ENCODE measurements around the gene DND1. TPM values are rescaled to one million over a fixed set of nuclear protein-coding genes. Genes with fewer than 3 reads are reported as not detected.

DND1 gene
- 0.43 TPM in 1 of 2 replicates, not detected in the other for total RNA-seq

GRCh38 chr5:140673187-140673976, at the start of gene DND1:
DND1 (minus strand) TSS chr5:140673576; CDS start chr5:140673542, 34 bp downstream.

GRCh38 chr5:140700177-140701144, 27.1 kb upstream of the DND1 start, which contains the start of gene ZMAT2:
ZMAT2 (plus strand) TSS chr5:140700447; CDS start chr5:140700461, 14 bp downstream.

DNA sequence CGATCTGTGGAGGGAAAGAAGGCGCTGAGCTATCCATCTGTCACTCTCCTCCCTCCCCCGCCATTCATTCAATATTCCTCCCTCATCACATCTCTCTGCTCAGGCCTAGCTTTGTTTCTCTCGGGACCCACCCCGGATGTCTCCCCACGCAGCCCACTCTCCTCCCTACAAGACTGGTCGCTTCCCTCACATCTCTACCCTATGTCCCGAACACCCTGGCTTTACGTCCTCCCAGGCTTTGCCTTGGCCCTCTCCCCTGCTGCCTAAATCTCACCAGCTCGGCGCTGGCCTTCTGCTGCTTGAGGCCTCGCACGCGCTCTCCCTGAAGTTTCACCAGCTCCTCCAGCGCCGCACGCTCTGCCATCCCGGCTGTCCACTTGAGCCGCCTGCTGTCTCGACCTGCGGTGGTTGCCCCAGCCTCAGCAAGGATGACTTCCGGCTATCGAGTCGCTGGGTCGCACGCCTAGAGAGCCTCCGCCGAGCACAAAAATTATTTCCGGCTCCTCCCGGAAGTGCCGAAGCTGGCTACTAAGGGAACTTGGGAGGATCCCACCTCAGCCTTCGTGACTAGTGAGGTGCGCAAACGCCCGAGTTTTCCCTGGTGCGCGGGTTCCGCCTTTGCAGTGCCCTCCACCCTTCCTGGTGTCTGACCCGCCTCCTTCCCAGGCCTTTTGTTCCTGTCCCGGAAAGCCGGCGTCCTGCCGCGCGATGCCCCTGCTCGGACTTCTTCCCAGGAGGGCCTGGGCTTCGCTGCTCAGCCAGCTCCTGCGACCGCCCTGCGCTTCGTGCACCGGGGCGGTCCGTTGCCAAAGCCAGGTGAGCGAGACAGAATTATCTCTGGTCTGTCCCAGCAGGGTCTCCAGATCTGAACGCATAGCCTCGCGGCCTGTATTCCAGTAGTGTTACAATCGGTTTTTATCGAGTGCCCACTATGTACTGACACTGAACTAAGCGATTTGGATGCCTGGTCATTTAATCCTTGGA, 17.9 kb upstream of the DND1 start, which contains the start of the genes HARS1 and HARS2:
HARS1 (minus strand) TSS at position 430 of the 984 bp plus-strand sequence; CDS start at position 364, 66 bp downstream.
HARS2 (plus strand) TSS at position 515 of the 984 bp plus-strand sequence; CDS start at position 709, 194 bp downstream.

DNA sequence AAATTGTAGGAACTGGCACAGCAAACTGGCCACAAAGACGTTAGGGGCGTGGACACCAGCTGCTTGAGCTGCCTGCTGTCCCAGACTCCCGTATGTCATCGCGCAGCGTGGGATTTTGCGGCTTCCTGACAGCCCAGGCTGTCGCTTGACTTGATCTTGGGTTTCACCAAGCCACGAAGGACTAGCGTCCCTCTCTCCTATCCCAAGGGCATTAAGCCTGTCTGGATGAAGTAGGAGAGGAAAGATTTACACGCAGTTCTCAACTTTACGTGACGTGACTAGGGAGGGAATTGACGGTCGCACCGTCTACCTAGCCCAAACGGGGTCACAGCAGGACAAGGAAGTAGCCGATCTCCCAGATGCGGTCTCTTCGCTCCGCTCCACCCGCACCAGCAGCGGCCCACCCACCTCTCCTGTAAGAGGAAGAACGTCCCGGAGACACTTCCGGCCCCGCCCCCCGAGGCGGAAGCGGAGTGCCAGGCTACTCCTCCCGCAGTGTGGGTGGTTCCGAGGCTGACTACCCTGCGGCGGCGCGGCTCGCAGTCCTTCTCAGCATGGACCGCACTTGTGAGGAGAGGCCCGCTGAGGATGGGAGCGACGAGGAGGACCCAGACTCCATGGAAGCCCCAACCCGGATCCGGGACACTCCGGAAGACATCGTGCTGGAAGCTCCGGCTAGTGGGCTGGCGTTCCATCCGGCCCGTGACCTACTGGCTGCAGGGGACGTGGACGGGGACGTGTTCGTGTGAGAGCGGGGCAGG, 8.8 kb downstream of the DND1 start, which contains the start of gene WDR55:
WDR55 (plus strand) TSS at position 546 of the 761 bp plus-strand sequence; CDS start at position 555, 9 bp downstream.

GRCh38 chr5:140639148-140639981, 34.0 kb downstream of the DND1 start, which contains the start of gene TMCO6:
TMCO6 (plus strand) TSS chr5:140639451; CDS start chr5:140639528, 77 bp downstream.

DNA sequence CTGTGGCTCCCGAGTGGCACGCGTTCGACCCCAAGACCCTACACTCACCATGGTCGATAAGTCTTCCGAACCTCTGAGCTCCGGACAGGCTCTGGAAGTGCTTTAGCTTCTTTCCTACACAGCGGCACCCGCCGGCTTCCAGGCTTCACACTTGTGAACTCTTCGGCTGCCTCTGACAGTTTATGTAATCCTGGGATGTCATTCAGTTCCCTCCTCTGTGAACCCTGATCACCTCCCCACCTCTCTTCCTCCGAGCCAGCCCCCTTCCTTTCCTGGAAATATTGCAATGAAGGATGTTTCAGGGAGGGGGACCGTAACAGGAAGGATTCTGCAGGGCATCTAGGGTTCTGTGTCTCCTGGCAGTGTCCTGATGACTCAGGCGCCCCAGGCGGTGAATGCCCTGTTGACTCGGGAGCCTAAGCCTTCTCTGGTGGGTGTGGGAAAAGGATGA, 40.3 kb downstream of the DND1 start, which contains the start of gene CD14:
CD14 (minus strand) TSS at position 155 of the 451 bp plus-strand sequence; CDS start at position 51, 104 bp downstream.

Other genes starting within 250 kb of the DND1 start
- gene EIF4EBP3, start 125.9 kb downstream of the DND1 start, total RNA-seq: 0.85 and 4.3 TPM in 2 replicates
- 16.4 and 34.5 TPM in 2 replicates for gene SRA1, start 116.1 kb downstream of the DND1 start, total RNA-seq
- gene APBB3, start 109.0 kb downstream of the DND1 start, total RNA-seq: 3.2 and 6.0 TPM in 2 replicates
- 10.4 and 16.9 TPM in 2 replicates for gene SLC35A4, start 108.7 kb downstream of the DND1 start, total RNA-seq
- gene CD14, start 40.4 kb downstream of the DND1 start, total RNA-seq: 1.4 and 6.8 TPM in 2 replicates
- gene TMCO6, start 34.1 kb downstream of the DND1 start, total RNA-seq: 9.9 and 26.2 TPM in 2 replicates
- 26.5 and 27.9 TPM in 2 replicates for gene NDUFA2, start 25.9 kb downstream of the DND1 start, total RNA-seq
- 62.4 and 66.5 TPM in 2 replicates for gene IK, start 25.7 kb downstream of the DND1 start, total RNA-seq
- gene WDR55, start 8.7 kb downstream of the DND1 start, total RNA-seq: 31.5 and 57.8 TPM in 2 replicates
- 36.7 and 59.8 TPM in 2 replicates for gene HARS1, start 17.8 kb upstream of the DND1 start, total RNA-seq
- 30.9 and 45.3 TPM in 2 replicates for gene HARS2, start 17.9 kb upstream of the DND1 start, total RNA-seq
- gene ZMAT2, start 26.9 kb upstream of the DND1 start, total RNA-seq: 44.5 and 49.2 TPM in 2 replicates
- not detected in 2 replicates for gene PCDHA1, start 112.6 kb upstream of the DND1 start, total RNA-seq
- gene PCDHA2, start 121.3 kb upstream of the DND1 start, total RNA-seq: not detected in 2 replicates
- under 0.01 TPM in 2 replicates for gene PCDHA3, start 127.5 kb upstream of the DND1 start, total RNA-seq
- gene PCDHA4, start 133.5 kb upstream of the DND1 start, total RNA-seq: 0.21 and 1.2 TPM in 2 replicates
- gene PCDHA5, start 148.0 kb upstream of the DND1 start, total RNA-seq: not detected in 2 replicates
- 0.43 and 0.48 TPM in 2 replicates for gene PCDHA6, start 154.4 kb upstream of the DND1 start, total RNA-seq
- under 0.01 and 0.48 TPM in 2 replicates for gene PCDHA7, start 160.7 kb upstream of the DND1 start, total RNA-seq
- not detected in 2 replicates for gene PCDHA8, start 167.6 kb upstream of the DND1 start, total RNA-seq
- gene PCDHA9, start 174.8 kb upstream of the DND1 start, total RNA-seq: under 0.01 TPM in 2 replicates
- gene PCDHA10, start 182.3 kb upstream of the DND1 start, total RNA-seq: under 0.01 and 0.48 TPM in 2 replicates
- 0.48 and 1.7 TPM in 2 replicates for gene PCDHA11, start 195.4 kb upstream of the DND1 start, total RNA-seq
- 0.21 and 0.48 TPM in 2 replicates for gene PCDHA12, start 201.7 kb upstream of the DND1 start, total RNA-seq
- gene PCDHA13, start 208.5 kb upstream of the DND1 start, total RNA-seq: 0.24 TPM in 1 of 2 replicates, not detected in the other